A673 (cell line): Measurements from ENCODE around the gene MET.

Experiments used
- CTCF ChIP-seq: fragments of 300-800, 200-600 bp; sonication (generic); conservative IDR thresholded peaks from 2 replicates; pipeline ENCODE4 v1.5.1; 2017; ENCODE audit warnings: low read depth, mild to moderate bottlenecking, antibody characterized with exemption, low read length, moderate library complexity, mixed read lengths
- EZH2 ChIP-seq: fragments of 200-600 bp; sonication (generic); IDR thresholded peaks from 2 replicates; pipeline ENCODE4 v1.6.1; 2017; ENCODE audit warnings: borderline replicate concordance, low read depth, mild to moderate bottlenecking, mixed read lengths, antibody characterized with exemption, low read length; ENCODE audit not compliant: poor library complexity, severe bottlenecking

GRCh38 chr7:116724560-116725231 lies 52.7 kb downstream of the MET start:
- TF ChIP-seq CTCF (no peak), EZH2 (no peak)
